ENCODE data around the gene CDKAL1.

CDKAL1 gene

GRCh38 chr6:20879121-20879520 is 344.9 kb downstream of the CDKAL1 start:
- TF ChIP-seq, protein P1, sequence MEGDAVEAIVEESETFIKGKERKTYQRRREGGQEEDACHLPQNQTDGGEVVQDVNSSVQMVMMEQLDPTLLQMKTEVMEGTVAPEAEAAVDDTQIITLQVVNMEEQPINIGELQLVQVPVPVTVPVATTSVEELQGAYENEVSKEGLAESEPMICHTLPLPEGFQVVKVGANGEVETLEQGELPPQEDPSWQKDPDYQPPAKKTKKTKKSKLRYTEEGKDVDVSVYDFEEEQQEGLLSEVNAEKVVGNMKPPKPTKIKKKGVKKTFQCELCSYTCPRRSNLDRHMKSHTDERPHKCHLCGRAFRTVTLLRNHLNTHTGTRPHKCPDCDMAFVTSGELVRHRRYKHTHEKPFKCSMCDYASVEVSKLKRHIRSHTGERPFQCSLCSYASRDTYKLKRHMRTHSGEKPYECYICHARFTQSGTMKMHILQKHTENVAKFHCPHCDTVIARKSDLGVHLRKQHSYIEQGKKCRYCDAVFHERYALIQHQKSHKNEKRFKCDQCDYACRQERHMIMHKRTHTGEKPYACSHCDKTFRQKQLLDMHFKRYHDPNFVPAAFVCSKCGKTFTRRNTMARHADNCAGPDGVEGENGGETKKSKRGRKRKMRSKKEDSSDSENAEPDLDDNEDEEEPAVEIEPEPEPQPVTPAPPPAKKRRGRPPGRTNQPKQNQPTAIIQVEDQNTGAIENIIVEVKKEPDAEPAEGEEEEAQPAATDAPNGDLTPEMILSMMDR (IDR thresholded peaks at IDR 0.05; ENCODE audit: borderline replicate concordance, insufficient read depth, low read depth, low read length): no peak
- no peak overlapping the region for H3K4me3 ChIP-seq (ENCODE audit: low read depth, low read length)

- TF ChIP-seq, protein P1 (IDR thresholded peaks at IDR 0.05; ENCODE audit: borderline replicate concordance, insufficient read depth, low read depth, low read length): no peak
- H3K4me3 ChIP-seq (ENCODE audit: low read depth, low read length): no peak overlapping the region
These were observed 345.3 kb downstream of the CDKAL1 start for GRCh38 chr6:20879526-20879925.

- TF ChIP-seq, protein P1 (IDR thresholded peaks at IDR 0.05; ENCODE audit: borderline replicate concordance, insufficient read depth, low read depth, low read length): no peak
These were observed 347.1 kb downstream of the CDKAL1 start for GRCh38 chr6:20881365-20881764.

DNA sequence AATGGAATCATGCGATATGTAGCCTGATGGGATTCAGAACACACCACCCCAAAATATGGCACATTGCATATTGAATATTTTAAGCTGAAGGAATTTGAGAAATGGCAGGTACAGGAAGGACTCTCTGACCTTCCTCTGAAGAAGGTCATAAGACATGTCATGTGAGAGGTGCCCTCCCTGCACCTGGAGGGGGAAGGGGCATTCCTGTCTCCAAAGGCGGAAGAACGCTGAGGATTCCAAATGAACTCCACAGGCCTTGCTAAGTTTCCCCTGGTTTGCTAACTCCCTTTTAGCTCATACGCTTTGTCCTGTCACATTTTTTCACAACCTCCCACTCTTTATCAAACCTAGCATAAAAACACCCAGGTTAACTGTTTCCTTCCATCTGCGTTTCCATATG is 347.8 kb downstream of the CDKAL1 start:
- no peak overlapping the region for H3K4me3 ChIP-seq (ENCODE audit: low read depth, low read length)
- TF ChIP-seq, protein P1 (IDR thresholded peaks at IDR 0.05; ENCODE audit: borderline replicate concordance, insufficient read depth, low read depth, low read length): no peak

More at GRCh38 chr6:20881365-20881764, 347.1 kb downstream of the CDKAL1 start:
- no peak overlapping the region for H3K4me3 ChIP-seq (ENCODE audit: low read depth, low read length)

- TF ChIP-seq, protein P1 (IDR thresholded peaks at IDR 0.05; ENCODE audit: borderline replicate concordance, insufficient read depth, low read depth, low read length): no peak
- H3K4me3 ChIP-seq (ENCODE audit: low read depth, low read length): no peak overlapping the region
These were observed 350.8 kb downstream of the CDKAL1 start for GRCh38 chr6:20885076-20885475.

GRCh38 chr6:20891161-20891560 is 356.9 kb downstream of the CDKAL1 start:
- H3K4me3 ChIP-seq (ENCODE audit: low read depth, low read length): no peak overlapping the region
- TF ChIP-seq, protein P1 (IDR thresholded peaks at IDR 0.05; ENCODE audit: borderline replicate concordance, insufficient read depth, low read depth, low read length): no peak

- TF ChIP-seq, protein P1 (IDR thresholded peaks at IDR 0.05; ENCODE audit: borderline replicate concordance, insufficient read depth, low read depth, low read length): no peak
- no peak overlapping the region for H3K4me3 ChIP-seq (ENCODE audit: low read depth, low read length)
These were observed 358.1 kb downstream of the CDKAL1 start for GRCh38 chr6:20892365-20892764.
